SK-N-MC (cell line): ENCODE results near the gene MYF6.

Source experiments
- EZH2 ChIP-seq: fragments of 200-600 bp; sonication (generic); IDR thresholded peaks from one replicate; pipeline ENCODE4 v1.6.1; 2017; ENCODE audit warnings: antibody characterized with exemption
- FOXP2 ChIP-seq: optimal IDR thresholded peaks from 2 replicates; pipeline ENCODE3; 2011; ENCODE audit warnings: mild to moderate bottlenecking, moderate library complexity; ENCODE audit not compliant: insufficient read depth; ENCODE audit errors: extremely low read length, control extremely low read depth
- POLR2AphosphoS5 ChIP-seq: IDR thresholded peaks from 2 replicates; pipeline ENCODE4 v1.6.1; 2012; ENCODE audit warnings: mild to moderate bottlenecking, low read depth, low read length, borderline replicate concordance

DNA sequence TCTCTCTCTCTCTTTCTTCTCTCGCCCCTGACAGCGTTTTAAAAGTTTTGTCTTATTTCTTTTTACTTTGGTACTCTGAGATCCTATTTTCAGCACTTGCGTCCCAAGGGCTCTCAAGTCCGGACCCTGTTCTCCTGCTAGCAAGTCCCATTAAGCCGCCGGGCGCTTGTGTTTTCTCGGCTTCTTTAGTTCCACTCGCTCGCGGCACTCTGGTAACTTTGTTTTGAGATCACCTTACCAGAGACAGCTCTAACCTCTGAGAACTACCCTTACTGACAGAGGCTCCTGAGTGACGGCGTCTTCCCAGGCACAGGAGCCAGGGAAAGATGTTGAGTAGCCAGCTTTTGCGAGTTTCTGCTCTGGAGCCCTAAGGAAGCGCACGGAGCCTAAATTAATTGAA lies 6.6 kb downstream of the MYF6 start:
- no peak for TF ChIP-seq EZH2
- TF ChIP-seq POLR2AphosphoS5: no peak
- TF ChIP-seq FOXP2: no peak
